Hematopoietic multipotent progenitor cell (in vitro differentiated cells): ENCODE data around the gene REP15. TPM values are rescaled to one million over a fixed set of nuclear protein-coding genes. Genes with fewer than 3 reads are reported as not detected.
"Not testable (repeated sequence)": the region's sequence is repeated elsewhere in the genome, so short reads cannot be mapped to it uniquely, and the experiment has no call there.

ENCODE experiments used
- DNase-seq, 3 donors: peaks; one replicate each; pipeline ENCODE4 v3.0.0-alpha.2; 2011 to 2015; ENCODE audit warnings: low read depth in 2 of 3, low spot score in 2 of 3
- total RNA-seq: library from RNA; depleted of rRNA; stranded (reverse); fragments of >200 nt; gene quantifications from one replicate; pipeline ENCODE4 v1.2.3, GENCODE V29; 2012

Gene REP15
- total RNA-seq, result 0.54 TPM

DNA sequence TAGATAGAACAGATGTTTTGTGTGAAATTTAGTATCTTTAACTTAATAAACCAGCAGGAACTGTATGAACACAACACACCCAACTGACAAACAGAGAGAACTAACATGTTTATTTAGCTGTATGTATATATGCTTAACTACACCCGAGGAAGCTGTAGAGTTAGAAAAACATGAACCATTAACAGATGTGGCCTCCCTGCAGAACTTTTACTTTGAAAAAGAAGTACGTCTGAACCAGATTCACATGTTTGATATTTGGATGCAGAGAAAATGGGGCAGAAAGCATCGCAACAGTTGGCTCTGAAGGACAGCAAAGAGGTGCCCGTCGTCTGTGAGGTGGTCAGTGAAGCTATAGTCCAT, at the start of gene REP15:
Gene REP15 (plus strand): TSS at position 155 of the 360 bp plus-strand sequence. CDS start 116 bp downstream, at position 271.
- no peak for DNase-seq

- DNase-seq, result no peak
Measured at GRCh38 chr12:27650011-27650410, 46.2 kb upstream of the REP15 start.

- no peak for DNase-seq
Measured at GRCh38 chr12:27651201-27651600, 45.0 kb upstream of the REP15 start.

DNA sequence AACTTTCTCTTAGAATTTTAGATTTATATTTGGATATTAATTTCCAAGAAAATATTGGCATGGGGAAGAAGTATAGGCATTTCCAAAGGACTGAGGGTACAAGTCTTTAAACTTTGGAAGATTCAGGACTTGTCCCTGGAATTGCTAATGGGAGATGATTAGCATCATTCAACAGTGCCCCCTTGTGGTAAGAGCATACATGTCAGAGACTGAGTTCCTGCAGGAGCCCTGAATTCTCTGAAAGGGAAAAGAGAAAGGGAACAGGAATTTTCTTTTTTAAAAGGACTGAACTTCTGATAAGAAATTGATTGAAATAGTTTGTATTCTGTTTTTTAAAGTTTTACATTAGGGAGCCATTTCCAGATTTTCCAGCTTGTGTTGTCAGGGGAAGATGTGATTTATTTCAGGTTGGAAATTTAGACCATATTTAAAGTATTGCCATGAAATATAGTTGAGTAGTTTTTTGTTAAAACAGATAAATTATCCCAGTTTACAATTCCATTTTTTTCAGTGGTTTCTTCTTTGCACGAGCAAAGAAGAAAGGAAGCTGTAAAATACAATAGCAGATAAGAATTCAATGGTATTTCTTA, 44.0 kb upstream of the REP15 start:
- DNase-seq, result peak; percentile 9 to 55 (median 45)

DNA sequence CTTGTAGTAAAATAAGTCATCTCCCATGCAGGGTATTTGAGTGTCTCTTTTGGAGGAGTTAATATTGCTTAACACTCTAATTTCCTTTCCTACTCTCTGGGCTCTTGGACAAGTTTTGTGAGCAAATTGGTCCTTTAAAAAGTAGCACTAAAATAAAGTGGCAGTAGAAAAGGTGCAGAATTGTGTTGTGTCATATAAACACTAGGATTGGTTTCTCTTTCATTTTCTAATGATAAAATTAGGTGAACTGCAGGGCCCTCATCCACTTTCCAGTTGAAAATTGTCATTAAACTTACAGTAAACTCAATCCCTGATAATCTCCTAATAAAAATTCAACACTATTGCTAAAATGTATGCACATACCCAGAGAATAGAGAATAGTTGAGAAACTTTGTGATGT, 42.6 kb upstream of the REP15 start:
- peak in 1 of 3 donors; percentile 9 for DNase-seq

GRCh38 chr12:27655476-27655875, 40.8 kb upstream of the REP15 start:
- not testable (repeated sequence) for DNase-seq

DNA sequence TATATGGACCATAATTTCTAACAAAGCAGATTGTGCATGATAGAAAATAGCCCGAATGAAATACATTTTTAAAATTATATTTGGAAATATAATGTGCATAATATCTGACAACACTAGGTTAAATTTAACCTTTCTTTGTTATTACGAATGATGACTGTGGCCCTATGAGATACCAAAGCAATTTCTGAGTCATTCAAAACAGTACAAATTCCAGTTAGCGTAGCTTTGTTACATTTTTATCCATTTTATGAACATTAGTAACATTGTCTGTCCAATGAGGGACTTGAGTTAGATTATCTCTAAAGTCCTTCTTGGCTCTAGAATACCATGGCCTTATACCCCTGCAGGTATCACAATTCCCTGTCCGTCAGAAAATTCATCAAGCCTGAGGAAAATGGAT, 39.0 kb upstream of the REP15 start:
- DNase-seq, result no peak

GRCh38 chr12:27665704-27666103, 30.5 kb upstream of the REP15 start:
- DNase-seq, result no peak

DNA sequence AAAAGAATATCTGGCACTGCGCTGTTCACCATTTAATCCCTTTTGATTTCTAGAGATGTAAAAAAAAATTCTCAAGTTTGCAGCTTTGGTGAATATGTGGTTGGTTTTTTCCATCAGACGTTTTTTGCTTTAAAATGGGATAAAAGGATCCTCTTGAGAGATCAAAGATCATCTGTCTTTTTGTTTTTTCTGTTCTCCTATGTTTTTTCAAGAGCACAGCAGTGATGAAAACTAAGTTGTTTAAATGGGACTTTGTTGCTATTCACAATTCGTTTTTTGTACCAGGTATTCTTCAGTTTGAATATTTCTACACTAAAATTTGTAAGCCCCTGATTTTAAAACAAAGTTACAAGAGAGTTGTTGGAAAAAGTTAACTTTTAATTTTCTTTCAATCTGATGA, 29.7 kb upstream of the REP15 start:
- DNase-seq, result no peak

- DNase-seq, result no peak
Measured at GRCh38 chr12:27667540-27667939, 28.7 kb upstream of the REP15 start.

- DNase-seq, result no peak
Measured at GRCh38 chr12:27672051-27672450, 24.2 kb upstream of the REP15 start.

- no peak for DNase-seq
Measured at GRCh38 chr12:27672643-27673042, 23.6 kb upstream of the REP15 start.

DNA sequence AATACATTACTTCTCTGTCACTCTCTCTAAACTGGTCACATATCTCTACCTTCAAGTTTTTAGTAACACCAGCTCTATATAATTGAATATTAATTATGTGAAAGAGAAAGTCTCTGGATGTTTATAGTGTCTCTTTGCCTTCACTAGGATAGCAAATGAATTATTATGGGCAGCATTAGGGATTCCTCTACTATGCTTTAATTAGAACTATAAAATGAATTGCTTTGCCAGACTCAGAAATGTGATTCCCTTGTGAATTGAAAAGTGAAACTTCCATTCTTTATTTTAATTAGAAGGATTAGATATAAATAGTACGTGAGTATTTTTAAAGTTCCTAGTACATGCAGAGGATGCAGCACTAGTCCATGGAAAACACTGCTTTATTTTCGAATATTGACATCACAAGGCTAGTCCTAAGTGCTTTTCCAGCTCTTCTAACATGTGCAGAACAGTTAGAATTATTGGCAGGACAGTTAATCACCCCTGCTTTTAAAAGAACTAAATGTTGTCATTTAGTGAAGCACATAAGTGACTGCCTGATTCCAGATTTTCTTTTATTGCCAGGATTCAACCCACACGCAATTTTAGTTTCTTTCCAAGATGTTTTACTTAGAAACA, 23.0 kb upstream of the REP15 start:
- DNase-seq, result no peak

- DNase-seq, result no peak
Measured at GRCh38 chr12:27674989-27675388, 21.3 kb upstream of the REP15 start.

DNA sequence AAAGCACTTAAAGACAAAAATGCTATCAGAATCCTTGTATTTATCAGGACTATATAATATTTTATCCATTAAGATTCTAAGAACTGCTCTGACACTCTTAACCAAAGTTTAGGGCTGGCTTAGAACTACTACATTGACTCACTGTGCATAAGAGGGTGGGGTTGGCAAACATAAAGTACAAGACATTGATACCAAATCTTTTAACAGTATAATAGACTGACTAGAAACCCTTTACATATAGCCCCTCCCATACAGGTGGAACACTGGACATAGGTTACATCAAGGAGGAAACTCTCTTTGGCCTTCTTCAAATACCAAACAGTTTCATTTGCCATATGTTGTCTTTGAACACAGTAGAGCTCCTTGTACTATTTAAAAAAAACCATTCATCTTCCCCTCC, 15.6 kb upstream of the REP15 start:
- no peak for DNase-seq

GRCh38 chr12:27682534-27682933, 13.7 kb upstream of the REP15 start:
- no peak for DNase-seq

DNA sequence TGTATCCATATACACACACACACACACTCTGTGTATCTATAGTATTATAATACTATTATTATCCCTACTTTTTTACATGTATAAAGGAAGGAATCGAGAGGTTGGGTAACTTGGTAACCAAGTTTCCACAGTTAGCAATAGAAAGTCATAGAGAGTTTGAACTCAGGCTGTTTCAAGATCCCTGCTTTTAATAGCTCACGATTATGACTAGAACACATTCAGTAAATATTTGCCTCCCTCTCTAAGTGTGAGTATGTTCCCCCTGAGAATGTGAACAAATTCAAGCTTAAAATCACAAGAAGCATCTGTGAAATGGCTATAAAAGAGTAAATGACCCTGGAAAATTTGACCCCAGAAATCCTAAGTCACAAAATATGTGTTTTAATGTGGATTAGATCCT, 11.0 kb upstream of the REP15 start:
- DNase-seq, result no peak

DNA sequence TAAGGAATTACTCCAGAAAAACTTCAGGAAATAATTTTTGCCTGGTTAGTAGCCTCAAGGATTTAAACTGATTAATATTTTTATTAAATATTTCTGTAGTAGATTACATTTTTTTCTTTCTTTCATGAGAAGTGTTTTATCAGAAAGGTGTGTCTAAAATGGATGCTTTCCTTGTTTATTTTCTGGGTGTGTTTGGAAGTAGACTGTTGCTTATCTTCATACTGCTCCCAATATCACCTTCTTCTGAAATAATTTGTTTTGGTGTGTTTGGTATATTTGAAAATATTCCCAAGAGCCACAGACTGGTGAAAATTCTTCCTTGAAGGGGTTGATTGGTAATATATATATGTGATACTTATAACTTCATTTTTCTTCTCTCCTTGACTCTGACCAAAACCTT, 10.1 kb upstream of the REP15 start:
- no peak for DNase-seq

DNA sequence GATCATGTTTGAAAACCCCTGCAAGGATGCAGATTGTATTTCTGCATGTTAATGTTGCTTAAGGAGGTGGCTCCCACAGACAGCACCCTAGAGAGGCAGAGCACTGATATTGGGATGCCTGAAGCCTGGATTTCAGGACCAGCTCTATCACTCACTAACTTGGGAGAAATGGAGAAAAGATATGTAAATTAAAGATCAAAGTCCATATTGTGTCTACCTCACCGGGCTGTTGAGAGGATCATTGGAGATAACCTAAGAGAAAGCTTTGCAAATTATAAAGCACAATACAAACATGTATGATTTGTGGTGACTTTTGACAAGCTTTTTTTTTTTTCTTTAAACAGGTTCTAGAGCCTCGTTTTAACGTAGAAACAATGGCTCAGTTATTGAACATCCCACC, 7.6 kb upstream of the REP15 start:
- no peak for DNase-seq

GRCh38 chr12:27689558-27690180, 6.6 kb upstream of the REP15 start:
- DNase-seq, result no peak

- no peak for DNase-seq
Measured at GRCh38 chr12:27693403-27693802, 2.8 kb upstream of the REP15 start.

GRCh38 chr12:27695556-27696292, 523 bp upstream of the REP15 start:
- no peak for DNase-seq
